Breast epithelium (tissue), 3 donors: ENCODE results near the gene RNF225.

ENCODE experiments used
- CTCF ChIP-seq, 3 donors: fragments of 450-650 bp; IDR thresholded peaks; one replicate each; pipeline ENCODE4 v1.5.1; 2016 to 2017; ENCODE audit warnings: antibody characterized with exemption in 3 of 3, mild to moderate bottlenecking in 3 of 3, moderate library complexity in 3 of 3
- POLR2A ChIP-seq: fragments of 450-650 bp; IDR thresholded peaks from one replicate; pipeline ENCODE4 v1.6.1; 2016; ENCODE audit warnings: antibody characterized with exemption, mild to moderate bottlenecking, moderate library complexity
- POLR2AphosphoS5 ChIP-seq, 3 donors: sonication (generic); formaldehyde crosslinking; IDR thresholded peaks; one replicate each; pipeline ENCODE4 v1.6.1; 2017; ENCODE audit warnings: antibody characterized with exemption in 3 of 3

- TF ChIP-seq CTCF (IDR thresholded peaks at IDR 0.05), result no peak
- no peak for TF ChIP-seq POLR2AphosphoS5 (IDR thresholded peaks at IDR 0.05)
- no peak for TF ChIP-seq POLR2A
These were observed 4.4 kb downstream of the RNF225 start for GRCh38 chr19:58399903-58400302.
